HCT116 (cell line): Measurements from ENCODE around the gene GDNF.

Experiments used
- FOSL1 ChIP-seq: IDR thresholded peaks from 2 replicates; pipeline ENCODE4 v1.6.1; 2012; ENCODE audit warnings: low read depth
- POLR2A ChIP-seq: IDR thresholded peaks from 2 replicates; pipeline ENCODE4 v1.7.0; 2011; ENCODE audit warnings: borderline replicate concordance; ENCODE audit not compliant: insufficient read depth, insufficient read length; ENCODE audit errors: extremely low read depth
- POLR2AphosphoS5 ChIP-seq: IDR thresholded peaks from 2 replicates; pipeline ENCODE4 v1.6.1; 2011; ENCODE audit warnings: mild to moderate bottlenecking, low read depth, low read length, moderate library complexity
- SP1 ChIP-seq: IDR thresholded peaks from 2 replicates; pipeline ENCODE4 v1.6.1; 2012; ENCODE audit warnings: low read depth
- TF ChIP-seq, protein P1 (sequence below), 3 experiments: fragments of 200-600 bp in 1 of 3; sonication (generic) in 1 of 3; IDR thresholded peaks in 2 of 3; conservative IDR thresholded peaks in 1 of 3; 2 replicates each; pipeline ENCODE4 v1.5.1; 2012 to 2017; ENCODE audit warnings: low read depth in 2 of 3, low read length in 2 of 3, antibody characterized with exemption in 1 of 3, borderline replicate concordance in 1 of 3, control low read depth in 1 of 3, mild to moderate bottlenecking in 1 of 3, mixed read lengths in 1 of 3, mixed run types in 1 of 3, moderate library complexity in 1 of 3; ENCODE audit not compliant: insufficient read depth in 1 of 3
- TF ChIP-seq, protein P2 (sequence below): IDR thresholded peaks from 2 replicates; pipeline ENCODE4 v1.6.1; 2012

DNA sequence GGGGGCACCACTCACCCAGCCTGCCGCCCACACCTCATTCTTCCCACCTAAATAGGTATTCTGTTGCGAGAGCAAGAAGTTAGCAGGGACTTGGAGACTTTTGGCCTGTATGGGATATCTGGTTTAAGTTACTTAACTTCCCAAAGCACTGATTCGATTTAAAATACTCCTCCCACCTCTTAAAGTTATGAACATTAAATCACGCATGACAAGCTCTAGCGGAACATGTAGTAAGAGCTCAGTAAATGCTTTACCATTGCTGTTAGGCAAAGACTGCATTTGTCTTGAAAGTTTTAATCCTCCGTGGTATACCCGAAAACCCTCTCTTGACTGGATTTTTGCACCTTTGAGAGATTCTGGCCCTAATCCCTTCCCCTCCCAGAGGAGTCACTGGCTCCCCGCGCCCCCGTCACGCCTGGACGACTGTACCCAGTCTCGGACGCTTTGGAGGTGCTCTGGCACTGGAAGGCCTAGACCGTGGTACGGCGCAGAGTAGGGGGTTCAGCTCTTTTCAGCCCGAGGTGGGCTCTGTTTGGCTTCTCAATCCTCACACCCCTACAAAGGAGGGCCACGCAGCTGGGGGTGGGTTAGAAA, 4.4 kb downstream of the GDNF start:
- no peak for TF ChIP-seq FOSL1
- TF ChIP-seq, protein P1, sequence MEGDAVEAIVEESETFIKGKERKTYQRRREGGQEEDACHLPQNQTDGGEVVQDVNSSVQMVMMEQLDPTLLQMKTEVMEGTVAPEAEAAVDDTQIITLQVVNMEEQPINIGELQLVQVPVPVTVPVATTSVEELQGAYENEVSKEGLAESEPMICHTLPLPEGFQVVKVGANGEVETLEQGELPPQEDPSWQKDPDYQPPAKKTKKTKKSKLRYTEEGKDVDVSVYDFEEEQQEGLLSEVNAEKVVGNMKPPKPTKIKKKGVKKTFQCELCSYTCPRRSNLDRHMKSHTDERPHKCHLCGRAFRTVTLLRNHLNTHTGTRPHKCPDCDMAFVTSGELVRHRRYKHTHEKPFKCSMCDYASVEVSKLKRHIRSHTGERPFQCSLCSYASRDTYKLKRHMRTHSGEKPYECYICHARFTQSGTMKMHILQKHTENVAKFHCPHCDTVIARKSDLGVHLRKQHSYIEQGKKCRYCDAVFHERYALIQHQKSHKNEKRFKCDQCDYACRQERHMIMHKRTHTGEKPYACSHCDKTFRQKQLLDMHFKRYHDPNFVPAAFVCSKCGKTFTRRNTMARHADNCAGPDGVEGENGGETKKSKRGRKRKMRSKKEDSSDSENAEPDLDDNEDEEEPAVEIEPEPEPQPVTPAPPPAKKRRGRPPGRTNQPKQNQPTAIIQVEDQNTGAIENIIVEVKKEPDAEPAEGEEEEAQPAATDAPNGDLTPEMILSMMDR (IDR thresholded peaks at IDR 0.05 in 2 of 3, conservative IDR thresholded peaks at IDR 0.05 in 1 of 3; ENCODE audit: borderline replicate concordance in 1 of 3, insufficient read depth in 1 of 3, low read depth in 2 of 3, low read length in 2 of 3), result no peak
- TF ChIP-seq POLR2A, result no peak
- no peak for TF ChIP-seq SP1
- TF ChIP-seq, protein P2, sequence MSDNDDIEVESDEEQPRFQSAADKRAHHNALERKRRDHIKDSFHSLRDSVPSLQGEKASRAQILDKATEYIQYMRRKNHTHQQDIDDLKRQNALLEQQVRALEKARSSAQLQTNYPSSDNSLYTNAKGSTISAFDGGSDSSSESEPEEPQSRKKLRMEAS, result no peak
- TF ChIP-seq POLR2AphosphoS5, result no peak
